ENCODE data around the gene FAM8A1.

GRCh38 chr6:17577059-17577458 lies 23.0 kb upstream of the FAM8A1 start:
- TF ChIP-seq, protein P1, sequence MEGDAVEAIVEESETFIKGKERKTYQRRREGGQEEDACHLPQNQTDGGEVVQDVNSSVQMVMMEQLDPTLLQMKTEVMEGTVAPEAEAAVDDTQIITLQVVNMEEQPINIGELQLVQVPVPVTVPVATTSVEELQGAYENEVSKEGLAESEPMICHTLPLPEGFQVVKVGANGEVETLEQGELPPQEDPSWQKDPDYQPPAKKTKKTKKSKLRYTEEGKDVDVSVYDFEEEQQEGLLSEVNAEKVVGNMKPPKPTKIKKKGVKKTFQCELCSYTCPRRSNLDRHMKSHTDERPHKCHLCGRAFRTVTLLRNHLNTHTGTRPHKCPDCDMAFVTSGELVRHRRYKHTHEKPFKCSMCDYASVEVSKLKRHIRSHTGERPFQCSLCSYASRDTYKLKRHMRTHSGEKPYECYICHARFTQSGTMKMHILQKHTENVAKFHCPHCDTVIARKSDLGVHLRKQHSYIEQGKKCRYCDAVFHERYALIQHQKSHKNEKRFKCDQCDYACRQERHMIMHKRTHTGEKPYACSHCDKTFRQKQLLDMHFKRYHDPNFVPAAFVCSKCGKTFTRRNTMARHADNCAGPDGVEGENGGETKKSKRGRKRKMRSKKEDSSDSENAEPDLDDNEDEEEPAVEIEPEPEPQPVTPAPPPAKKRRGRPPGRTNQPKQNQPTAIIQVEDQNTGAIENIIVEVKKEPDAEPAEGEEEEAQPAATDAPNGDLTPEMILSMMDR (IDR thresholded peaks at IDR 0.05; ENCODE audit: borderline replicate concordance, extremely low read depth, low read length, poor library complexity, severe bottlenecking) = no peak
- TF ChIP-seq EZH2 (IDR thresholded peaks at IDR 0.05; ENCODE audit: borderline replicate concordance, low read depth, low read length, severe bottlenecking) = no peak

Data from DND-41 (cell line).